Large intestine (tissue), 3 donors: ENCODE results near the gene PLGRKT. TPM values are rescaled to one million over a fixed set of nuclear protein-coding genes. Genes with fewer than 3 reads are reported as not detected.
"Not testable (repeated sequence)": the region's sequence is repeated elsewhere in the genome, so short reads cannot be mapped to it uniquely, and the experiment has no call there.

Source experiments
- DNase-seq, 2 donors: peaks; one replicate each; pipeline versions ENCODE4 v3.0.0 to v3.0.0-alpha.2; 2013
- H3K27ac ChIP-seq: one replicate; pipeline ENCODE4 v1.5.1; 2013; ENCODE audit warnings: low read length
- H3K27me3 ChIP-seq: 2 replicates; pipeline ENCODE4 v1.6.1; 2013; ENCODE audit warnings: low read length; ENCODE audit not compliant: control insufficient read depth, insufficient read depth
- H3K36me3 ChIP-seq: 2 replicates; pipeline ENCODE4 v1.6.1; 2013; ENCODE audit warnings: low read length; ENCODE audit not compliant: control insufficient read depth, insufficient read depth
- H3K4me1 ChIP-seq: one replicate; pipeline ENCODE4 v1.6.1; 2013; ENCODE audit warnings: low read length; ENCODE audit not compliant: control insufficient read depth, insufficient read depth
- H3K4me3 ChIP-seq: one replicate; pipeline ENCODE4 v1.5.1; 2013; ENCODE audit warnings: low read length
- H3K9me3 ChIP-seq: one replicate; pipeline ENCODE4 v1.6.1; 2013; ENCODE audit warnings: mild to moderate bottlenecking, low read depth, low read length, moderate library complexity; ENCODE audit not compliant: control insufficient read depth
- WGBS: methylation state at CpG from one replicate; pipeline ENCODE4 v1.1.5; 2013; ENCODE audit warnings: low lambda C conversion rate; ENCODE audit not compliant: insufficient coverage; 5-methylcytosine and 5-hydroxymethylcytosine counted together
- polyA plus RNA-seq: library from polyadenylated mRNA; unstranded; fragments of 120-200 nt; gene quantifications from one replicate; pipeline ENCODE4 v1.2.1, GENCODE V29; 2013

Gene PLGRKT
- polyA plus RNA-seq, 1 donor = 30.8 TPM

- not testable (repeated sequence) for DNase-seq, H3K27ac ChIP-seq, H3K27me3 ChIP-seq, H3K4me3 ChIP-seq, H3K4me1 ChIP-seq, H3K36me3 ChIP-seq
- peaks cover 24% of the 10 kb centered on the region for H3K9me3 ChIP-seq
- no CpG with 5 or more reads among the region's 26 CpGs for WGBS
Observed at GRCh38 chr9:5433328-5433727, 4.4 kb downstream of the PLGRKT start.

GRCh38 chr9:5432890-5433289, 4.8 kb downstream of the PLGRKT start:
- no CpG with 5 or more reads among the region's 24 CpGs for WGBS
- not testable (repeated sequence) for H3K4me3 ChIP-seq, H3K36me3 ChIP-seq, H3K4me1 ChIP-seq, H3K27me3 ChIP-seq, DNase-seq, H3K27ac ChIP-seq
- peaks cover 24% of the 10 kb centered on the region for H3K9me3 ChIP-seq

GRCh38 chr9:5430912-5431311, 6.8 kb downstream of the PLGRKT start:
- WGBS = no CpG with 5 or more reads among the region's 3 CpGs
- DNase-seq = no peak
- Histone ChIP-seq H3K9me3 (peaks cover 24% of the 10 kb centered on the region), H3K36me3 (peaks cover 4% of the 10 kb centered on the region), H3K27ac (no peak overlapping the region), H3K4me1 (no peaks in the 10 kb centered on the region), H3K27me3 (no peaks in the 10 kb centered on the region), H3K4me3 (no peak overlapping the region)

GRCh38 chr9:5429873-5430564, 7.7 kb downstream of the PLGRKT start:
- H3K27me3 ChIP-seq = no peaks in the 10 kb centered on the region
- H3K36me3 ChIP-seq = peaks cover 4% of the 10 kb centered on the region
- H3K4me3 ChIP-seq = no peak overlapping the region
- peaks cover 24% of the 10 kb centered on the region for H3K9me3 ChIP-seq
- 86% methylated on average over 1 of the region's 10 CpGs for WGBS
- DNase-seq = no peak
- no peak overlapping the region for H3K27ac ChIP-seq
- no peaks in the 10 kb centered on the region for H3K4me1 ChIP-seq

- Histone ChIP-seq H3K27me3 (no peaks in the 10 kb centered on the region), H3K36me3 (peaks cover 4% of the 10 kb centered on the region), H3K4me1 (no peaks in the 10 kb centered on the region), H3K9me3 (peaks cover 17% of the 10 kb centered on the region), H3K27ac (no peak overlapping the region), H3K4me3 (no peak overlapping the region)
- WGBS = 80% methylated on average over 1 of the region's 2 CpGs
- DNase-seq = no peak
Observed at GRCh38 chr9:5428794-5429528, 8.8 kb downstream of the PLGRKT start.

GRCh38 chr9:5428172-5428571, 9.6 kb downstream of the PLGRKT start:
- no peaks in the 10 kb centered on the region for H3K27me3 ChIP-seq
- H3K36me3 ChIP-seq = peaks cover 4% of the 10 kb centered on the region
- peaks cover 10% of the 10 kb centered on the region for H3K9me3 ChIP-seq
- no peaks in the 10 kb centered on the region for H3K4me1 ChIP-seq
- no peak overlapping the region for H3K4me3 ChIP-seq
- no peak for DNase-seq
- H3K27ac ChIP-seq = no peak overlapping the region
- WGBS = 80% methylated on average over 2 of the region's 3 CpGs

GRCh38 chr9:5427005-5427404, 10.7 kb downstream of the PLGRKT start:
- no peak for DNase-seq
- H3K27me3 ChIP-seq = no peaks in the 10 kb centered on the region
- H3K27ac ChIP-seq = no peak overlapping the region
- H3K4me3 ChIP-seq = no peak overlapping the region
- no peaks in the 10 kb centered on the region for H3K4me1 ChIP-seq
- peaks cover 4% of the 10 kb centered on the region for H3K36me3 ChIP-seq
- no peaks in the 10 kb centered on the region for H3K9me3 ChIP-seq

GRCh38 chr9:5425006-5425628, 12.6 kb downstream of the PLGRKT start:
- Histone ChIP-seq H3K27me3 (no peaks in the 10 kb centered on the region), H3K4me3 (no peak overlapping the region), H3K27ac (no peak overlapping the region), H3K9me3 (no peaks in the 10 kb centered on the region), H3K36me3 (no peaks in the 10 kb centered on the region), H3K4me1 (no peaks in the 10 kb centered on the region)
- WGBS = 100% methylated on average over 1 of the region's 2 CpGs
- DNase-seq = no peak

GRCh38 chr9:5422276-5422675, 15.4 kb downstream of the PLGRKT start:
- Histone ChIP-seq H3K4me3 (no peak overlapping the region), H3K36me3 (peaks cover 6% of the 10 kb centered on the region), H3K27me3 (no peaks in the 10 kb centered on the region), H3K4me1 (no peaks in the 10 kb centered on the region), H3K9me3 (peaks cover 6% of the 10 kb centered on the region), H3K27ac (no peak overlapping the region)
- no peak for DNase-seq
- 100% methylated on average over 1 of the region's 1 CpG for WGBS

GRCh38 chr9:5421163-5421562, 16.6 kb downstream of the PLGRKT start:
- peaks cover 6% of the 10 kb centered on the region for H3K9me3 ChIP-seq
- H3K4me1 ChIP-seq = no peaks in the 10 kb centered on the region
- H3K27me3 ChIP-seq = no peaks in the 10 kb centered on the region
- no peak overlapping the region for H3K27ac ChIP-seq
- H3K36me3 ChIP-seq = peaks cover 6% of the 10 kb centered on the region
- H3K4me3 ChIP-seq = no peak overlapping the region
- no CpG with 5 or more reads among the region's 2 CpGs for WGBS
- DNase-seq = no peak
